GM12878 (cell line): ENCODE measurements around the gene TAB2. TPM values are rescaled to one million over a fixed set of nuclear protein-coding genes. Genes with fewer than 3 reads are reported as not detected.

Experiments used
- CUX1 ChIP-seq: IDR thresholded peaks from 2 replicates; pipeline ENCODE4 v1.6.1; 2012; ENCODE audit warnings: improper control_type of control experiment, low read depth, low read length; ENCODE audit not compliant: insufficient replicate concordance
- EGR1 ChIP-seq, 2 experiments: IDR thresholded peaks; 1 replicate in 1 of 2; 2 replicates in 1 of 2; pipeline ENCODE4 v1.6.1; 2011 to 2012; ENCODE audit warnings: low read depth in 2 of 2, low read length in 2 of 2, borderline replicate concordance in 1 of 2, mild to moderate bottlenecking in 1 of 2, moderate library complexity in 1 of 2
- KAT2A ChIP-seq: conservative IDR thresholded peaks from 2 replicates; pipeline ENCODE4 v1.6.1; 2011; ENCODE audit warnings: low read depth, low read length; ENCODE audit not compliant: control insufficient read depth
- POLR2AphosphoS2 ChIP-seq: IDR thresholded peaks from 2 replicates; pipeline ENCODE4 v1.6.1; 2011; ENCODE audit warnings: low read depth, mild to moderate bottlenecking, low read length, improper control_type of control experiment, moderate library complexity
- RAD21 ChIP-seq: IDR thresholded peaks from 2 replicates; pipeline ENCODE4 v1.6.1; 2011; ENCODE audit warnings: mild to moderate bottlenecking, low read depth, low read length, moderate library complexity; ENCODE audit not compliant: insufficient read depth
- REST ChIP-seq: IDR thresholded peaks from 2 replicates; pipeline ENCODE4 v1.6.1; 2012; ENCODE audit warnings: mild to moderate bottlenecking, low read depth, low read length
- polyA plus RNA-seq, 11 experiments: library from polyadenylated mRNA; depleted of rRNA in 4 of 11; unstranded in 6 of 11; stranded (reverse) in 5 of 11; fragments of >200 nt; fragmentation: Nextera tagmentation in 4 of 11; fragmentation: Illumina TruSeq in 1 of 11; extraction: Ambion mirVana in 4 of 11; extraction: Trizol in 1 of 11; gene quantifications; 1 replicate in 1 of 11; 2 replicates in 10 of 11; pipeline versions ENCODE4 v1.2.1 to v1.2.3, GENCODE V29; 2011 to 2016; ENCODE audit warnings: inconsistent platforms in 2 of 11, missing spikeins in 2 of 11, low read depth in 1 of 11
- total RNA-seq, 4 experiments: library from RNA; depleted of rRNA in 3 of 4; stranded (reverse); fragments of >200 nt in 3 of 4; fragmentation: Illumina TruSeq in 1 of 4; extraction: Trizol in 1 of 4; gene quantifications; 2 replicates each; pipeline versions ENCODE4 v1.2.1 to v1.2.3, GENCODE V29; 2013 to 2021

The TAB2 gene
- total and polyA plus RNA-seq, 10 of the 15 experiments (the other 5 are each of a cell fraction or from before 2014, with no cell fraction given) = 8.9 to 66.3 (median 23.0) TPM

- TF ChIP-seq CUX1 = no peak
- TF ChIP-seq POLR2AphosphoS2 = no peak
- no peak for TF ChIP-seq EGR1 (IDR thresholded peaks at IDR 0.05; ENCODE audit: borderline replicate concordance in 1 of 2, low read depth in 2 of 2, low read length in 2 of 2)
- TF ChIP-seq REST = no peak
- no peak for TF ChIP-seq KAT2A
- TF ChIP-seq RAD21 = no peak
These were observed 111.1 kb downstream of the TAB2 start (continued) for GRCh38 chr6:149428606-149429005.
